ENCODE measurements around the gene SCAPER.

The SCAPER gene

GRCh38 chr15:76483752-76484151, 421.4 kb downstream of the SCAPER start:
- no peak for TF ChIP-seq CTCF (IDR thresholded peaks at IDR 0.05; ENCODE audit: low read depth, low read length)
- no peak overlapping the region for H3K4me3 ChIP-seq (ENCODE audit: low read depth, low read length)
- no peak for DNase-seq (ENCODE audit: low read depth, low spot score)
- in situ Hi-C loops (cut with HindIII; ENCODE audit: low sequenced_read_pairs): no loop called here

DNA sequence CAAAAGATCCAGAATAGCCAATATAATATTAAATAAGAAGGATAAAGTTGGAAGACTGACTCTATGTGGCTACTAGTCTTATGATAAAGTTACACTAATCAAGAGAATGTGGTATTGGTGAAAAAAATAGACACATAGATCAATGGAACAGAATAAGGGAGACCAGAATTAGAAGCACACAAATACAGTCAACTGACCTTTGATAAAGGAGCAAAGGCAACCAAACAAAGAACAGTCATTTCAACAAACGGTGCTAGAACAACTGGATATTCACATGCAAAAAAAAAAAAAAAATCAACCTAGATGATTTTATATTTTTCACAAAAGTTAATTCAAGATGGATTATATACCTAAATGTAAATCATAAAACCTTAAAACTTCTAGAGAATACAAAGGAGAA, 422.1 kb downstream of the SCAPER start:
- H3K4me3 ChIP-seq (ENCODE audit: low read depth, low read length): no peak overlapping the region
- no peak for DNase-seq (ENCODE audit: low read depth, low spot score)
- in situ Hi-C loops (cut with HindIII; ENCODE audit: low sequenced_read_pairs): no loop called here
- TF ChIP-seq CTCF (IDR thresholded peaks at IDR 0.05; ENCODE audit: low read depth, low read length): no peak

- no peak overlapping the region for H3K4me3 ChIP-seq (ENCODE audit: low read depth, low read length)
- TF ChIP-seq CTCF (IDR thresholded peaks at IDR 0.05; ENCODE audit: low read depth, low read length): no peak
- DNase-seq (ENCODE audit: low read depth, low spot score): no peak
- in situ Hi-C loops (cut with HindIII; ENCODE audit: low sequenced_read_pairs): no loop called here
Observed at GRCh38 chr15:76480267-76480666, 424.9 kb downstream of the SCAPER start.

DNA sequence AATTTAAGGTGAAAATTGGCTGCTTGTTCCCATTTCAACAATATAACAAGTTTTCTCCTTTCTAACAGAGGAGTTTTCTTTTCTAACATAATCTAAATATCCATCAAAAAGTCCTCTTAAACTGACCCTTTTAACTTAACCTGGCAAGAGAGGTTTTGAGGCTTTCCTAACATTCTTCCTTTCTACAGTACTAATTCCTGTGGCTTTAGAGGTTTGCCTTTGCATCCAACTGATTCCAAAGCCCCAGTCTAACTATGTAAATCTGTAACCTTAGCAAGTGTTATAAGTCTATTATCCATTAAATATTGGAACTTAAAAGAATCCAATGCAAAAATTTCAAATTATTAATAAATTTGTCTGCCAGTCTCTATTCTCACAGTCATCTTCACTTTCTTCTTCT, 434.4 kb downstream of the SCAPER start:
- DNase-seq (ENCODE audit: low read depth, low spot score): peak; percentile 73
- in situ Hi-C loops (cut with HindIII; ENCODE audit: low sequenced_read_pairs): no loop called here

DNA sequence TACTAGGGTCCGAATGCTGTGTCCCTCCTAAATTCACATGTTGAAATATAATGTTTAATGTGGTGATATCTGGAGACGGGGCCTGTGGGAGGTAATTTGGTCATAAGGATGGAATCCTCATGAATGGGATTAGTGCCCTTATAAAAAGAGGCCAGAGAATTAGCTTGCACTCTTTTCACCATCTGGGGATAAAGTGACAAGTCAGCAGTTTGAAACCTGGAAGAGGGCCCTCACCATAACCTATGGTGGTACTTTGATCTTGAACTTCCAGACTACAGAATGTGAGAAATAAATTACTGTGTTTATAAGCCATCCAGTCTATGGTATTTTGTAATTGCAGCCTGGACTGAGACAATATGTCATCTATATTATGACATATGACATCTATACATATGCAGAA, 436.4 kb downstream of the SCAPER start:
- no peak for TF ChIP-seq CTCF (IDR thresholded peaks at IDR 0.05; ENCODE audit: low read depth, low read length)

More for the DNA sequence above, 434.4 kb downstream of the SCAPER start:
- H3K4me3 ChIP-seq (ENCODE audit: low read depth, low read length): no peak overlapping the region
- no peak for TF ChIP-seq CTCF (IDR thresholded peaks at IDR 0.05; ENCODE audit: low read depth, low read length)

DNA sequence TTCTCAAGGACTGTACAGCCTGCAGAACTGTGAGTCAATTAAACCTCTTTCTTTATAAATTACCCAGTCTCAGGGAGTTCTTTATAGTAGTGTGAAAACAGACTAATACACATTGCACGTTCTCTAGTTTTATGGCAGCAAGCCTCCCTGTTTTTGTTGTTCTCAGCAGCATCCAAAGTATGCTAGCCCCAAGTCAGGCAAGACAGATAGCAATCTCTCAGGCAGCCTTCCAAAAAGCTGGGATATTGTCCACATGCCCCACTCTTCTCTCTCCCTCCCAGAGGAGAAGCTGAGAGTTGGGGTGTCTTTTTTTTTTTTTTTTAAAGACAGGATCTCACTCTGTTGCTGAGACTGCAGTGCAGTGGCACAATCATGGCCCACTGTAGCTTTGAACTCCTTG, 438.0 kb downstream of the SCAPER start:
- no peak for TF ChIP-seq CTCF (IDR thresholded peaks at IDR 0.05; ENCODE audit: low read depth, low read length)
- no peak for DNase-seq (ENCODE audit: low read depth, low spot score)
- H3K4me3 ChIP-seq (ENCODE audit: low read depth, low read length): no peak overlapping the region
- in situ Hi-C loops (cut with HindIII; ENCODE audit: low sequenced_read_pairs): no loop called here

More for the DNA sequence above, 436.4 kb downstream of the SCAPER start:
- no peak for DNase-seq (ENCODE audit: low read depth, low spot score)
- in situ Hi-C loops (cut with HindIII; ENCODE audit: low sequenced_read_pairs): no loop called here
- H3K4me3 ChIP-seq (ENCODE audit: low read depth, low read length): no peak overlapping the region

- DNase-seq (ENCODE audit: low read depth, low spot score): no peak
- in situ Hi-C loops (cut with HindIII; ENCODE audit: low sequenced_read_pairs): no loop called here
- TF ChIP-seq CTCF (IDR thresholded peaks at IDR 0.05; ENCODE audit: low read depth, low read length): no peak
Observed at GRCh38 chr15:76465728-76466127, 439.4 kb downstream of the SCAPER start.

More at GRCh38 chr15:76465728-76466127, 439.4 kb downstream of the SCAPER start:
- no peak overlapping the region for H3K4me3 ChIP-seq (ENCODE audit: low read depth, low read length)

Data from astrocyte of the spinal cord (primary cell).